HL-60 (cell line): ENCODE measurements around the gene GRPEL2.

Experiments
- GABPA ChIP-seq: IDR thresholded peaks from 2 replicates; pipeline ENCODE4 v1.6.1; 2012; ENCODE audit warnings: low read depth
- POLR2AphosphoS5 ChIP-seq: IDR thresholded peaks from 2 replicates; pipeline ENCODE4 v1.6.1; 2012; ENCODE audit warnings: low read depth
- REST ChIP-seq: IDR thresholded peaks from 2 replicates; pipeline ENCODE4 v1.6.1; 2012; ENCODE audit warnings: low read depth; ENCODE audit not compliant: insufficient replicate concordance
- SPI1 ChIP-seq: IDR thresholded peaks from 2 replicates; pipeline ENCODE4 v1.6.1; 2012; ENCODE audit warnings: low read depth, mild to moderate bottlenecking, borderline replicate concordance
- TF ChIP-seq, protein P1 (sequence below): IDR thresholded peaks from one replicate; pipeline ENCODE4 v1.5.1; 2011; ENCODE audit warnings: low read length, control low read depth, inconsistent platforms; ENCODE audit not compliant: insufficient read depth

DNA sequence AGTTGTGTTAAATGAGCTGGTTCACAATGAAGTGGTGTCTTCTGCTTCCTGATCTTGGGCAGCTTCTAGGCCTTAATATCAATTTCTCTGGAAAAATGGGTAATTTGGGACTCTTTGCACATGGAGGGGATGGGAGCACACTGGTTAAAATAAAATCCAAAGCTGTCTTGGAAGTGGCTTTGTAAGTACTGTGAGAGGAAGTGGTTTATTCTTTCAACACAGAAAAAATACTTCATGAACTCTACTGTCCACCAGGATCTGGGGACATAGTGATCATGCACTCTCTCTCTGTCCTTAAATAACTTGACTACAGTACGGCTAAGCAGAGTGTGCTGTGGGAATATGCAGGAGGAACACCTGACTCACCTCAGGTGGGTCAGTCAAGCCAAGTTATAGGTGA is 15.0 kb downstream of the GRPEL2 start:
- TF ChIP-seq, protein P1, sequence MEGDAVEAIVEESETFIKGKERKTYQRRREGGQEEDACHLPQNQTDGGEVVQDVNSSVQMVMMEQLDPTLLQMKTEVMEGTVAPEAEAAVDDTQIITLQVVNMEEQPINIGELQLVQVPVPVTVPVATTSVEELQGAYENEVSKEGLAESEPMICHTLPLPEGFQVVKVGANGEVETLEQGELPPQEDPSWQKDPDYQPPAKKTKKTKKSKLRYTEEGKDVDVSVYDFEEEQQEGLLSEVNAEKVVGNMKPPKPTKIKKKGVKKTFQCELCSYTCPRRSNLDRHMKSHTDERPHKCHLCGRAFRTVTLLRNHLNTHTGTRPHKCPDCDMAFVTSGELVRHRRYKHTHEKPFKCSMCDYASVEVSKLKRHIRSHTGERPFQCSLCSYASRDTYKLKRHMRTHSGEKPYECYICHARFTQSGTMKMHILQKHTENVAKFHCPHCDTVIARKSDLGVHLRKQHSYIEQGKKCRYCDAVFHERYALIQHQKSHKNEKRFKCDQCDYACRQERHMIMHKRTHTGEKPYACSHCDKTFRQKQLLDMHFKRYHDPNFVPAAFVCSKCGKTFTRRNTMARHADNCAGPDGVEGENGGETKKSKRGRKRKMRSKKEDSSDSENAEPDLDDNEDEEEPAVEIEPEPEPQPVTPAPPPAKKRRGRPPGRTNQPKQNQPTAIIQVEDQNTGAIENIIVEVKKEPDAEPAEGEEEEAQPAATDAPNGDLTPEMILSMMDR, result no peak
- TF ChIP-seq GABPA (no peak), POLR2AphosphoS5 (no peak), REST (no peak), SPI1 (peak; percentile 90)
